Gastrocnemius medialis (tissue), 4 donors: ENCODE data around the gene CLEC4E. TPM values are rescaled to one million over a fixed set of nuclear protein-coding genes. Genes with fewer than 3 reads are reported as not detected.

Experiments used
- ATAC-seq, 2 donors: fragments of 150-250 bp; one replicate each; pipeline ENCODE4 v1.9.1; 2016
- DNase-seq, 2 donors: peaks; one replicate each; pipeline ENCODE4 v3.0.0-alpha.2; 2019
- H3K27ac ChIP-seq, 4 donors: fragments of 200-600 bp; sonication (generic); 1 replicate in 1 of 4; 2 replicates in 3 of 4; pipeline ENCODE4 v1.5.1; 2016 to 2018; ENCODE audit warnings: mild to moderate bottlenecking in 2 of 4, moderate library complexity in 1 of 4
- H3K27me3 ChIP-seq, 3 donors: fragments of 200-600 bp; sonication (generic) in 2 of 3; 1 replicate in 1 of 3; 2 replicates in 2 of 3; pipeline versions ENCODE4 v1.5.1 to v1.6.0; 2016 to 2019; ENCODE audit warnings: mild to moderate bottlenecking in 1 of 3, moderate library complexity in 1 of 3
- H3K36me3 ChIP-seq, 2 donors: fragments of 200-600 bp; sonication (generic) in 1 of 2; one replicate each; pipeline ENCODE4 v1.5.1; 2017 to 2018
- H3K4me1 ChIP-seq, 2 donors: fragments of 200-600 bp; sonication (generic) in 1 of 2; one replicate each; pipeline ENCODE4 v1.5.1; 2016 to 2017; ENCODE audit warnings: mild to moderate bottlenecking in 2 of 2
- H3K4me3 ChIP-seq, 4 donors: fragments of 200-600 bp; sonication (generic) in 3 of 4; 1 replicate in 1 of 4; 2 replicates in 3 of 4; pipeline ENCODE4 v1.5.1; 2016 to 2019; ENCODE audit warnings: mild to moderate bottlenecking in 2 of 4
- H3K9me3 ChIP-seq, 3 donors: fragments of 200-600 bp; sonication (generic) in 2 of 3; 1 replicate in 1 of 3; 2 replicates in 2 of 3; pipeline ENCODE4 v1.5.1; 2016 to 2019
- CTCF ChIP-seq, 5 experiments: fragments of 450-650 bp in 3 of 5; fragments of 200-600 bp in 2 of 5; sonication (generic) in 2 of 5; IDR thresholded peaks in 4 of 5; conservative IDR thresholded peaks in 1 of 5; 1 replicate in 4 of 5; 2 replicates in 1 of 5; pipeline ENCODE4 v1.5.1; 2016 to 2019; ENCODE audit warnings: antibody characterized with exemption in 5 of 5, mild to moderate bottlenecking in 3 of 5, moderate library complexity in 3 of 5
- POLR2A ChIP-seq, 2 donors: fragments of 450-650 bp; IDR thresholded peaks; one replicate each; pipeline ENCODE4 v1.6.1; 2017; ENCODE audit warnings: antibody characterized with exemption in 2 of 2, mild to moderate bottlenecking in 2 of 2, moderate library complexity in 2 of 2
- in situ Hi-C, 4 donors: fragments of 200-750 bp; cut with MboI; loops; one replicate each; pipeline versions ENCODE4 v1.15.0 to v1.8.0; 2017; ENCODE audit warnings: low sequenced_read_pairs in 4 of 4
- intact Hi-C: fragments of 100-400 bp; cut with DNase I; formaldehyde crosslinking; loops from one replicate; pipeline ENCODE4 v1.15.1; 2023; ENCODE audit warnings: low total_unique reads
- total RNA-seq, 4 donors: library from RNA; depleted of rRNA; stranded (reverse); fragments of >200 nt; gene quantifications; one replicate each; pipeline versions ENCODE4 v1.1.0 to v1.2.3, GENCODE V29; 2016

The CLEC4E gene
- total RNA-seq, 4 donors from 2014 or later, result 0.35 to 0.58 TPM; not detected in 2

GRCh38 chr12:8562310-8562709 lies 21.6 kb upstream of the CLEC4E start:
- no peak overlapping the region for H3K27ac ChIP-seq
- intact Hi-C loops, result no loop called here
- H3K27me3 ChIP-seq, result no peaks in the 10 kb centered on the region
- DNase-seq, result no peak
- H3K36me3 ChIP-seq, result no peaks in the 10 kb centered on the region
- ATAC-seq, result no peak
- H3K4me3 ChIP-seq, result no peak overlapping the region
- TF ChIP-seq POLR2A (IDR thresholded peaks at IDR 0.05) (no peak), CTCF (IDR thresholded peaks at IDR 0.05 in 4 of 5, conservative IDR thresholded peaks at IDR 0.05 in 1 of 5) (no peak)
- H3K9me3 ChIP-seq, result no peaks in the 10 kb centered on the region
- in situ Hi-C loops, result no loop called here
- no peaks in the 10 kb centered on the region for H3K4me1 ChIP-seq

GRCh38 chr12:8561011-8561410 lies 20.3 kb upstream of the CLEC4E start:
- Histone ChIP-seq H3K27me3 (no peaks in the 10 kb centered on the region), H3K9me3 (no peaks in the 10 kb centered on the region), H3K4me3 (no peak overlapping the region), H3K27ac (no peak overlapping the region), H3K36me3 (no peaks in the 10 kb centered on the region), H3K4me1 (no peaks in the 10 kb centered on the region)
- intact Hi-C loops (no loop called here), in situ Hi-C loops (no loop called here)
- DNase-seq (no peak), ATAC-seq (no peak)
- no peak for TF ChIP-seq CTCF (IDR thresholded peaks at IDR 0.05 in 4 of 5, conservative IDR thresholded peaks at IDR 0.05 in 1 of 5)
- TF ChIP-seq POLR2A (IDR thresholded peaks at IDR 0.05), result no peak

- in situ Hi-C loops (no loop called here), intact Hi-C loops (no loop called here)
- Histone ChIP-seq H3K27ac (no peak overlapping the region), H3K27me3 (no peaks in the 10 kb centered on the region), H3K4me1 (no peaks in the 10 kb centered on the region), H3K36me3 (no peaks in the 10 kb centered on the region), H3K9me3 (no peaks in the 10 kb centered on the region), H3K4me3 (no peak overlapping the region)
- ATAC-seq, result no peak
- TF ChIP-seq POLR2A (IDR thresholded peaks at IDR 0.05) (no peak), CTCF (IDR thresholded peaks at IDR 0.05 in 4 of 5, conservative IDR thresholded peaks at IDR 0.05 in 1 of 5) (no peak)
- DNase-seq, result no peak
Observed at GRCh38 chr12:8559676-8560075, 19.0 kb upstream of the CLEC4E start.

- intact Hi-C loops, result no loop called here
- Histone ChIP-seq H3K36me3 (no peaks in the 10 kb centered on the region), H3K9me3 (no peaks in the 10 kb centered on the region), H3K27ac (no peak overlapping the region), H3K4me1 (no peaks in the 10 kb centered on the region), H3K27me3 (no peaks in the 10 kb centered on the region), H3K4me3 (no peak overlapping the region)
- in situ Hi-C loops, result no loop called here
- ATAC-seq (no peak), DNase-seq (no peak)
- TF ChIP-seq CTCF (IDR thresholded peaks at IDR 0.05 in 4 of 5, conservative IDR thresholded peaks at IDR 0.05 in 1 of 5), result no peak
- TF ChIP-seq POLR2A (IDR thresholded peaks at IDR 0.05), result no peak
Observed at GRCh38 chr12:8556531-8557097, 15.9 kb upstream of the CLEC4E start.
